ENCODE measurements around the gene SYPL2.

GRCh38 chr1:109497449-109498160, 31.3 kb downstream of the SYPL2 start:
- no peak for TF ChIP-seq POLR2A (IDR thresholded peaks at IDR 0.05; ENCODE audit: low read length)
- no peak for TF ChIP-seq GATA1 (IDR thresholded peaks at IDR 0.05; ENCODE audit: low read depth, low read length)
